Body of pancreas (tissue), 4 donors: Measurements from ENCODE around the gene SORCS2. TPM values are rescaled to one million over a fixed set of nuclear protein-coding genes. Genes with fewer than 3 reads are reported as not detected.

Experiments used
- ATAC-seq: fragments of 150-250 bp; one replicate; pipeline ENCODE4 v1.9.1; 2016
- DNase-seq, 4 donors: peaks; one replicate each; pipeline ENCODE4 v3.0.0-alpha.2; 2019
- H3K27ac ChIP-seq, 4 donors: fragments of 200-600 bp; sonication (generic); 1 replicate in 3 of 4; 2 replicates in 1 of 4; pipeline versions ENCODE4 v1.5.1 to v1.6.1; 2016 to 2019; ENCODE audit warnings: mild to moderate bottlenecking in 1 of 4, mixed read lengths in 1 of 4, moderate library complexity in 1 of 4
- H3K27me3 ChIP-seq, 2 donors: fragments of 200-600 bp; sonication (generic); one replicate each; pipeline ENCODE4 v1.6.0; 2016; ENCODE audit warnings: mild to moderate bottlenecking in 1 of 2
- H3K36me3 ChIP-seq, 2 donors: fragments of 200-600 bp; sonication (generic); replicated peaks in 1 of 2; 2 replicates each; pipeline ENCODE4 v1.5.1; 2016; ENCODE audit warnings: low read depth in 2 of 2; ENCODE audit not compliant: insufficient read depth in 1 of 2
- H3K4me1 ChIP-seq: fragments of 200-600 bp; sonication (generic); one replicate; pipeline ENCODE4 v1.6.0; 2016
- H3K4me3 ChIP-seq, 2 donors: fragments of 200-600 bp; sonication (generic); 1 replicate in 1 of 2; 2 replicates in 1 of 2; pipeline ENCODE4 v1.5.1; 2016 to 2019
- H3K9me3 ChIP-seq, 3 donors: fragments of 200-600 bp; sonication (generic); 1 replicate in 2 of 3; 2 replicates in 1 of 3; pipeline ENCODE4 v1.5.1; 2016
- POLR2A ChIP-seq, 3 donors: fragments of 450-650 bp; IDR thresholded peaks; one replicate each; pipeline ENCODE4 v1.6.1; 2016; ENCODE audit warnings: antibody characterized with exemption in 3 of 3, mild to moderate bottlenecking in 2 of 3
- WGBS, 2 donors: methylation state at CpG; one replicate each; pipeline ENCODE4 v1.1.5; 2017; 5-methylcytosine and 5-hydroxymethylcytosine counted together
- intact Hi-C: fragments of 100-400 bp; cut with DNase I; formaldehyde crosslinking; loops from one replicate; pipeline ENCODE4 v1.15.1; 2023
- total RNA-seq, 2 donors: library from RNA; depleted of rRNA; stranded (reverse); fragments of >200 nt; gene quantifications; one replicate each; pipeline ENCODE4 v1.1.0, GENCODE V29; 2016
- TF ChIP-seq, protein P1 (sequence below), 7 experiments: fragments of 450-650 bp in 4 of 7; fragments of 200-600 bp in 3 of 7; sonication (generic) in 3 of 7; IDR thresholded peaks; one replicate each; pipeline ENCODE4 v1.5.1; 2016 to 2019; ENCODE audit warnings: antibody characterized with exemption in 7 of 7

SORCS2 gene
- total RNA-seq, 2 donors from 2014 or later = 0.26 to 0.33 TPM

DNA sequence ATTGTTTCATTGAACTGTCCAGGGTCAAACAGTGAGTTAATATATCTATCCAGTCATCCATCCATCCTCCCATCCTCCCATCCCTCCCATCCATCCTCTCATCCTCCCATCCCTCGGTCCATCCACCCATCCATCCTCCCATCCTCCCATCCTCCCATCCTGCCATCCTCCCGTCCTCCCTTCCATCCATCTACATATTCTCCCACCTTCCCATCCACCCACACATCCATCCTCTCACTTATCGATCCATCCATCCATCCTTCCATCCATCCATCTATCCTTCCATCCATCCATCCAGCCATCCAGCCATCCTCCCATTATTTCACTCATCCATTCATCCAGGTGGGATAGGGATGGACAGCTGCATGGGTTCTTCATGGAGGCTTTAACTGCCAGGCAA lies 277.8 kb downstream of the SORCS2 start:
- H3K27ac ChIP-seq = no peak overlapping the region
- H3K36me3 ChIP-seq = no peaks in the 10 kb centered on the region
- no peaks in the 10 kb centered on the region for H3K27me3 ChIP-seq
- WGBS, 2 donors = 53 to 66% methylated on average over 3 of the region's 3 CpGs
- DNase-seq = no peak
- TF ChIP-seq, protein P1, sequence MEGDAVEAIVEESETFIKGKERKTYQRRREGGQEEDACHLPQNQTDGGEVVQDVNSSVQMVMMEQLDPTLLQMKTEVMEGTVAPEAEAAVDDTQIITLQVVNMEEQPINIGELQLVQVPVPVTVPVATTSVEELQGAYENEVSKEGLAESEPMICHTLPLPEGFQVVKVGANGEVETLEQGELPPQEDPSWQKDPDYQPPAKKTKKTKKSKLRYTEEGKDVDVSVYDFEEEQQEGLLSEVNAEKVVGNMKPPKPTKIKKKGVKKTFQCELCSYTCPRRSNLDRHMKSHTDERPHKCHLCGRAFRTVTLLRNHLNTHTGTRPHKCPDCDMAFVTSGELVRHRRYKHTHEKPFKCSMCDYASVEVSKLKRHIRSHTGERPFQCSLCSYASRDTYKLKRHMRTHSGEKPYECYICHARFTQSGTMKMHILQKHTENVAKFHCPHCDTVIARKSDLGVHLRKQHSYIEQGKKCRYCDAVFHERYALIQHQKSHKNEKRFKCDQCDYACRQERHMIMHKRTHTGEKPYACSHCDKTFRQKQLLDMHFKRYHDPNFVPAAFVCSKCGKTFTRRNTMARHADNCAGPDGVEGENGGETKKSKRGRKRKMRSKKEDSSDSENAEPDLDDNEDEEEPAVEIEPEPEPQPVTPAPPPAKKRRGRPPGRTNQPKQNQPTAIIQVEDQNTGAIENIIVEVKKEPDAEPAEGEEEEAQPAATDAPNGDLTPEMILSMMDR (IDR thresholded peaks at IDR 0.05) = no peak
- no peak for TF ChIP-seq POLR2A (IDR thresholded peaks at IDR 0.05)
- no peaks in the 10 kb centered on the region for H3K4me1 ChIP-seq
- H3K4me3 ChIP-seq = no peak overlapping the region
- intact Hi-C loops = no loop called here
- no peak for ATAC-seq
- peaks cover 0 to 7% (median 0%) of the 10 kb centered on the region in 3 donors for H3K9me3 ChIP-seq

DNA sequence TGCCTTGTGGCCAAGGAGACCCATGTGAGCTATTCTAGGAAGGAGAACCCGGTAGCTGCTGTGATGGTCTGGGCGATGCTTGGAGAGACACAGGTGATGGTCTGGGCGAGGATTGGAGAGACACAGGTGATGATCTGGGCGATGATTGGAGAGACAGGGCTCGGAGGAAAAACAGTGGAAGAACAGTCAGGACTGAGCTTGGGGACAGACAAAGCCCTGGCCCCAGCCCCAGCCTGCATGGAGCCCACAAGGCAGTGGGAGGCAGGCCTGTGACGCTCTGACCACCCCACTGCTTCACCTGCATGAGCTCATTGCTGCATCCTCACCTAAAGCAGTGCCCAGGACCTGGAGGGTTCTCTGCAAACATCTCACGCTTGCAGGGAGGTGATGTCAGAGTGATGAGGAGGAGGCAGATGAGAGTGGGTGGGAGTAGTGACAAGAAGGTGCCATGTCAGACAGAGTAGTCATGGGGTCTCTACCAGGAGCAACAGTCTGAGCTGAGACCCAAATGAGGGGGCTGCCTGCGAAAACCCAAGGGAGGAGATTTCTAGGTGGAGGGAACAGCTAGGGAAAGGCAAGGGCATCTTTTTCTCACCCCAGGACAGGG lies 278.3 kb downstream of the SORCS2 start:
- Histone ChIP-seq H3K27ac (no peak overlapping the region), H3K9me3 (peaks cover 0 to 7% (median 0%) of the 10 kb centered on the region in 3 donors), H3K4me3 (no peak overlapping the region), H3K36me3 (no peaks in the 10 kb centered on the region), H3K4me1 (no peaks in the 10 kb centered on the region), H3K27me3 (no peaks in the 10 kb centered on the region)
- DNase-seq (no peak), ATAC-seq (no peak)
- intact Hi-C loops = no loop called here
- no peak for TF ChIP-seq POLR2A (IDR thresholded peaks at IDR 0.05)
- TF ChIP-seq, protein P1 (IDR thresholded peaks at IDR 0.05) = no peak
- WGBS, 2 donors = 52 to 55% methylated on average over 8 of the region's 8 CpGs

DNA sequence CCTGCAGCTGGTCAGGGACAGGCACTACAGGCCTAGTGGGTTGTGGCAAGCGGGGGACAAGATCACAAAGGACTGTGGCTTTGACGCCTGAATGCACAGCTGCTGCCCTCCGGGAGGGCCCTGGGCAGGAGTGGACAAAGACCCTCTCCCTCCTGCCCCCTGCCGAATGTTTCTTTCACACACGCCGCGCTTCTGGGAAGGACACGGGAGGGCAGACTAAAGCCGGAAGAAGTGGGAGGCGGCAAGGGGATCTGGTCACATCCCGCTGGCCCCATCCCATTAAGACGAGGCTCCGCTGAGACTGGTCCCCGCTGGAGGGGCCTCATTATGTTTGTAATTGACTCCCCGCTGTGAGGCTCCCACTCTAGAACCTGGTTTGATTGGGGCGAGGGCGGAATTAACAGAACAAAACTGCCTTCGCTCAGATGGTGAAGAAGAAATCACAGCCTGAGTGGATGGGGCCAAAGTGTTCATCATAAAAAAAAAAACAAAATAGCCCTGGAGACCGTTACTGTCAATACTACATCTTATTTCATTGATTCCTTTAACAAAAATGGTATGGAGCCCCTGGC lies 280.2 kb downstream of the SORCS2 start:
- ATAC-seq = no peak
- 19 to 22% methylated on average over 16 to 19 of the region's 19 CpGs for WGBS, 2 donors
- TF ChIP-seq POLR2A (IDR thresholded peaks at IDR 0.05) = no peak
- TF ChIP-seq, protein P1 (IDR thresholded peaks at IDR 0.05) = no peak
- Histone ChIP-seq H3K27me3 (no peaks in the 10 kb centered on the region), H3K4me1 (no peaks in the 10 kb centered on the region), H3K36me3 (no peaks in the 10 kb centered on the region), H3K27ac (no peak overlapping the region), H3K4me3 (no peak overlapping the region), H3K9me3 (no peaks in the 10 kb centered on the region)
- no peak for DNase-seq
- intact Hi-C loops = no loop called here

DNA sequence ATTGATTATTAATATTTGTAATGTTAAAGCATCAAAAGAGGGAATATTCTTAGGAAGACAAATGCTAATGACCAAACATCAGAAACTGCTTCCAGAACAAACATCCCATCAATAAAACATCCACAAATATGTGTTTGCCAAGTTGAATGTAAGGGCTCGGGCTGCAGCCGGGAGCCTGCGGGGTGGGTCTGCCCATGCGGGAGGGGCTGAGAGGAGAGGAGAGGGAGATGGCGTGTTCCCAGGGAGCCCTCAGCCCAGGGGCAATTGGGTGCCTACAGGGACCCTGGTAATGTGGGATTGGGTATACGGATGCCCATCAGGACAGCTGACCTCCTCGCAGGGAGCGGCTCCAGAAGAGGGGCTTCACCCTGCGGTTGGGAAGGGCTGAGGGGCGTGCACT lies 280.7 kb downstream of the SORCS2 start:
- DNase-seq (no peak), ATAC-seq (no peak)
- intact Hi-C loops = no loop called here
- H3K36me3 ChIP-seq = no peaks in the 10 kb centered on the region
- H3K4me1 ChIP-seq = no peaks in the 10 kb centered on the region
- TF ChIP-seq, protein P1 (IDR thresholded peaks at IDR 0.05) = no peak
- no peak for TF ChIP-seq POLR2A (IDR thresholded peaks at IDR 0.05)
- H3K9me3 ChIP-seq = no peaks in the 10 kb centered on the region
- no peak overlapping the region for H3K4me3 ChIP-seq
- WGBS, 2 donors = 44 to 51% methylated on average over 10 of the region's 10 CpGs
- H3K27ac ChIP-seq = no peak overlapping the region
- no peaks in the 10 kb centered on the region for H3K27me3 ChIP-seq

DNA sequence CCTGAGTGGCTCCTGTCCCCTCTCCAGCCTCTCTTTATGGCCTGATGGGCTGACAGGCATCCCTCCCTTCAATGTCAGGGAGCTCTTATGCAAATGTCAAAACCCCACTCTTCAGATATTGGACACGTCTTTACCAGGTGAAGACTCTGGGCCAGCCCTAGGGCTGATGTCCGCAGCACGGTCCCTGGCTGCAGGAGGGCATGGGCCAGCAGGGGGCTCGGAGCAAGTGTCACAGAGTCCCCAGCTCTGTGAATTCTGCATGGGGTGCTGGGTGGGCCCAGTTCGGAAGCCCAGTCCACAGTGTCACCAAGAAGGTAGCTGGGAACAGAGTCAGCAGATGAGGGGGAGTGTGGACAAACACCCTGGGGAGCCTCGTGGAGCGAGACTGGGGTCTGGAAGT lies 282.0 kb downstream of the SORCS2 start:
- Histone ChIP-seq H3K4me1 (no peaks in the 10 kb centered on the region), H3K4me3 (no peak overlapping the region), H3K9me3 (no peaks in the 10 kb centered on the region), H3K27ac (no peak overlapping the region), H3K27me3 (no peaks in the 10 kb centered on the region), H3K36me3 (no peaks in the 10 kb centered on the region)
- 77 to 83% methylated on average over 3 to 7 of the region's 7 CpGs for WGBS, 2 donors
- DNase-seq = no peak
- no peak for TF ChIP-seq POLR2A (IDR thresholded peaks at IDR 0.05)
- intact Hi-C loops = no loop called here
- ATAC-seq = no peak
